AG10803 (cell line): ENCODE results near the gene CASKIN1.
"Not testable (repeated sequence)": the region's sequence is repeated elsewhere in the genome, so short reads cannot be mapped to it uniquely, and the experiment has no call there.

Experiments used
- DNase-seq: peaks from one replicate; pipeline ENCODE4 v3.0.0; 2010; ENCODE audit warnings: low read depth
- H3K4me3 ChIP-seq: 2 replicates; pipeline ENCODE4 v1.5.1; 2011; ENCODE audit warnings: mild to moderate bottlenecking, low read length, control low read depth
- TF ChIP-seq, protein P1 (sequence below): conservative IDR thresholded peaks from 2 replicates; pipeline ENCODE4 v1.5.1; 2011; ENCODE audit warnings: mild to moderate bottlenecking, low read length, control low read depth, inconsistent platforms

The CASKIN1 gene

DNA sequence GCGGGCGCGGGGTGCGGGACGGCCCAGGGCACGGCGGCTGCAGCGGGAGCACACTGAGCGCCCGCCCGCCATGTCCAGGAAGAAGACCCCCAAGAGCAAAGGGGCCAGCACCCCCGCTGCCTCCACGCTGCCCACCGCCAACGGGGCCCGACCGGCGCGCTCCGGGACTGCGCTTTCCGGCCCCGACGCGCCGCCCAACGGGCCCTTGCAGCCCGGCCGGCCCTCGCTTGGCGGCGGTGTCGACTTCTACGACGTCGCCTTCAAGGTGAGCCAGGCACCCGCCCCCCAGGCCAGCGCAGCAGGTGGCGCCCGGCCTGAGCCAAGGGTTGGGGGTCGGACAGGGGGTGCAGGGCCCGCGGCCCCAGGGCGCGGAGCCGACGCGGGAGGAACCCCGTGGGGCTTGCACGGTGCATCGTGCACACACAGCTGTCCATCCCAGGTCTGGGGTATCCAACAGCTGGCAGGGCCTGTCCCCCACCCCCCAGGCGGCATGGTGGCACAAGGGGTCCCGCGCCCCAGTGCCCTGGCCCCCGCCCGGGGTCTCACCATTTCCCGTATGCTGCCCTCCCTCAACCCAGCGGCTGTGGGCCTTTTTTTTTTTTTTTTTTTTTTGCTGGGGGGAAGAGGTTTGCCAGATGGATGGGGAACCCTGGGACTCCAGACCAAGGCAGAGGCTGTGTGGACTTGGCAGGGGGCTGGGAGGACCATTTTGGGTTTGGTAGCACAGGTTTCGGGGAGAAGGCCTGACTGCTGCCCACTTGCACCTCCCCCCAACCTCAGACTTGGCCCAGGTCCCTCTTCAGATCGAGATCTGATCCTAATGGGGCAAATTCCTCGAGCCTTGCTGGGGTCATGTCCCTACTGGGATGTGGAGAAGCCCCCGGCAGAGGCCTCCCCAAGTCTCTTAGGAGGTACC is 47.4 kb downstream of the CASKIN1 start:
- TF ChIP-seq, protein P1, sequence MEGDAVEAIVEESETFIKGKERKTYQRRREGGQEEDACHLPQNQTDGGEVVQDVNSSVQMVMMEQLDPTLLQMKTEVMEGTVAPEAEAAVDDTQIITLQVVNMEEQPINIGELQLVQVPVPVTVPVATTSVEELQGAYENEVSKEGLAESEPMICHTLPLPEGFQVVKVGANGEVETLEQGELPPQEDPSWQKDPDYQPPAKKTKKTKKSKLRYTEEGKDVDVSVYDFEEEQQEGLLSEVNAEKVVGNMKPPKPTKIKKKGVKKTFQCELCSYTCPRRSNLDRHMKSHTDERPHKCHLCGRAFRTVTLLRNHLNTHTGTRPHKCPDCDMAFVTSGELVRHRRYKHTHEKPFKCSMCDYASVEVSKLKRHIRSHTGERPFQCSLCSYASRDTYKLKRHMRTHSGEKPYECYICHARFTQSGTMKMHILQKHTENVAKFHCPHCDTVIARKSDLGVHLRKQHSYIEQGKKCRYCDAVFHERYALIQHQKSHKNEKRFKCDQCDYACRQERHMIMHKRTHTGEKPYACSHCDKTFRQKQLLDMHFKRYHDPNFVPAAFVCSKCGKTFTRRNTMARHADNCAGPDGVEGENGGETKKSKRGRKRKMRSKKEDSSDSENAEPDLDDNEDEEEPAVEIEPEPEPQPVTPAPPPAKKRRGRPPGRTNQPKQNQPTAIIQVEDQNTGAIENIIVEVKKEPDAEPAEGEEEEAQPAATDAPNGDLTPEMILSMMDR = no peak
- no peak for DNase-seq
- peak overlapping the region; percentile 37 for H3K4me3 ChIP-seq

DNA sequence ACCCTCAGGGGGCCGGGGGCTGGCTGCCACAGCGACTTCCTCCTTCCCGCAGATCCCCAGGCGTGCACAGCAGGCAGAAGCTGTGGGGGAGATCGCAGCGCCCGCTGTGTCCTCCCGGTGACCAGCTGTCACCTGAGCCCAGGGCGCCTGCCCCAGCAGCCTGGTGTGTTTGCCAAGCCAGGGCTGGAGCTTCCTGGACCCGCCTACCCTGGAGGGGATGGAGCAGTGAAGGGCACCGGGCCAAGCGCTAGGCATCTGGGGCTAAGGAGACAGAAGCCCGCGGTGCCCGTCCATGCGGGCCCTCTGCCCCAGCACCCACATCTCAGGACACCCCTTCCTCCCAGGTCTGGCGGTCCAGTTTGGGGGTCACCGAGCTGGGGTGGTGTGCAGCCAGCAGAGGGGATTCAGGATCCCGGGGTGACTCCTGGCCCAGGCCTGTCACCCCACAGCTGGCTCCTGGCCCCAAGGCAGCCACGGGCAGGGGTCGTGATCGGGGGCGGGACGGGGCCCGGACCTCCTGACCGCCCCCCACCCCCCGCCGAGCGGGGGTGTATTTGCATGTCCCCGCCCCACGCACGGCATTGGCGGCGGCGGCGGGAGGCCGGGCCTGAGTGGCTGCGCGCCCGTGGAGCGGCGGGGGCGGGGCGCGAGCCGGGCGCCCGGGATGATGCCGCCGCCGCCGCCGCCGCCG is 48.3 kb downstream of the CASKIN1 start, which contains the start of gene RAB26:
RAB26 (plus strand) TSS at position 645 of the 691 bp plus-strand sequence. CDS start 159 bp downstream, outside the sequence.
- TF ChIP-seq, protein P1 = no peak
- H3K4me3 ChIP-seq = peak within 1 kb of the TSS; percentile 37
- DNase-seq = no peak

DNA sequence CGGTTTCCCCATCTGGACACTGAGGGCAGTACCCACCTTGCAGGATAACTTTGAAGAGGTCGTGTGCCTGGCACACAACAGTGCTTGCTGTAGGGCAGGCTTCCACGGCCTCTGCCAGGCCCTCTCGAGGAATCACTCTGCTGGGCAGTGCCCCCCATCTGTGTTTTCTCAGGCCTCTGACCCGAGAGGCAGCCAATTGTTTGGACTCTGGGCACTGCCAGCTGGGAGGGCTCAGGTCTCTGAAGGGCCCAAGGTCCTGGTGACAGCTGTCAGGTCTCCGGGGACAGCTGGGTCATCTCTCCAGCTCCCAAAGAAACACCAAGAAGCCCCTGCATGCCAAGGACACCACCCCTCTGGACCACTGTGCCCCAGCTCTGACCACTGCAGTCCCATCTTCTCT is 49.0 kb downstream of the CASKIN1 start:
- no peak overlapping the region for H3K4me3 ChIP-seq
- TF ChIP-seq, protein P1 = no peak
- DNase-seq = no peak

DNA sequence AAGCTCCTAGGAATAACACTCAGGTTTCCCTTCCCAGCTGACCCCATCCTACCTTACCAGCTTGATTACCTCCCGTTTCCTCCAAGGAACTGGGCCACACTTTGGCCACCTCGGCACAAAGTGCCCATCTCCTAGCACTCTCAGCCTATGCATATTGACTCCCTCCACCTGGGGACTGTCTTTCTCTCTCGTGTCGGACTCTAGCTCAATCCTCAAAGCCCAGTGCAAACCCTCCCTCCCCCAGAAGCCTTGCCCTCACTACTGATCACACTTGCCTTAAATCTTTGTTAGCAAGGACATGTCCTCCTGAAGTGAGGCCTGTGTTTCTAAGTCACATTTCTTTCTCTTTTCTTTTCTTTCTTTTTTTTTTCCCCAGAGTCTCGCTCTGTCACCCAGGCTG is 50.6 kb downstream of the CASKIN1 start:
- H3K4me3 ChIP-seq = no peak overlapping the region
- TF ChIP-seq, protein P1 = no peak
- no peak for DNase-seq

DNA sequence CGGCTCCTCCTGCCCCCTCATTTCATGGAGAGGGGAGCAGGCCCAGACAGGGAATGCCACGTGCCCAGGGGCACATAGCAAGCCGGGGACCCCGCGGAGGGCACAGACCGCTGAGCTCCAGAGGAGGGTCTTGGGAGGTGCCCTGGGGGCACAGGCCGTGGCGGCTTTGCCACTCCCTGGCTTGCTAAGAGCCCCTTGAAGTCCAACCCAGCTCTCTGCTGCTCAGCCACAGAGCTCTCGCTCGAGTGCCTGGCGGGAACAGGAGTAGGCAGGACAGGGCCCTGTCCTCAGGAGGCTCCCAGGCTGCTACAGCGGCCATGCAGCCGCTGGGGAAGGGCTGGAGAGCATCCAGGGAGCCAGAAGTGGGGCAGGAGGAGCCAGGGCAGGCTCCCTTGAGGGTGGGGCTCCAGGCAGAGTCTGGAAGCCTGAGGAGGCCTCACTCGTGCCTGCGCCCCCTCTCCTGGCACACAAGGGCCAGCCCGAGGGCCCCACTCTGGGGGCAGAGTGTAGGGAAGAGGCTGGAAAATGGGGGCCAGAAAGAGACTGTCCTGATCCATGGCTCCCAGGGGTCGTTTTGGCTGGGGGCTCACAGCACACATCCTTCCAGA is 52.4 kb downstream of the CASKIN1 start:
- no peak for DNase-seq
- TF ChIP-seq, protein P1 = no peak
- H3K4me3 ChIP-seq = no peak overlapping the region

DNA sequence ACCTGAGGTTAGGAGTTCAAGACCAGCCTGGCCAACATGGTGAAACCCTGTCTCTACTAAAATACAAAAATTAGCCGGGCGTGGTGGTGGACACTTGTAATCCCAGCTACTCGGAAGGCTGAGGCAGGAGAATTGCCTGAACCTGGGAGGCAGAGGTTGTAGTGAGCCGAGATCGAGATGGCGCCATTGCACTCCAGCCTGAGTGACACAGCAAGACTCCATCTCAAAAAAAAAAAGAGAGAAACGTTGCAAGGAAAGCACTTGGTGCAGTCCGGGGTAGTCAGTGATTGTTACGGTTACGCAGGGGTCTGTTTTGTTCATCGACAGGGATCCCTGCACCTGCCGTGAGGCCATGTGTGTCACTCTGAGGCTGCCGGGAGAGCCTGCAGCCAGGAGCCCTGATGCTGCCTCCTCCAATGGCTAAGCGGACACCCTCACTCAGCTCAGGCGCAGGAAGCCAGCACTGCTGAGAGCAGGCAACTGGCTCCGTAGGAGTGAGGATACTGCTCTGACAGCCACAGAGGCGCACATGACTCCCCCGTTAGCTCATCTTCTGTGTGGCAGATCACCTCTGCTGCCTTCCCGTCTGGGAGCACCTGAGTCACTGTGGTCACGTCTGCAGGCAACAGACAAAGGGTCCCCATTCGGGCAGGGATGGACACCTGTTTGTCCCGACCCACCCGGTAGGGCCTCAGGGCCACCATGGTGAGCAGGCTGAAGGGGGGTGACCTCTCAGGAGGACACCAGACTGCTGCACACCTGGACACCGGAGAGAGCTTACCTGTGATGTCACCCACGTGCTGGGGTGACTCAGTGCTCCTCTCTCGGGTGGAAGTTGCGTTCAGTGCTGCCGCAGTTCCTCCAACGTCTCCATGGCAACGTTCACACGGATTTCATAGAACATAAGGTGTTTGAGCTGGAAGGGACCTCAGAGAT is 53.2 kb downstream of the CASKIN1 start:
- TF ChIP-seq, protein P1 = no peak
- H3K4me3 ChIP-seq = no peak overlapping the region
- DNase-seq = no peak

DNA sequence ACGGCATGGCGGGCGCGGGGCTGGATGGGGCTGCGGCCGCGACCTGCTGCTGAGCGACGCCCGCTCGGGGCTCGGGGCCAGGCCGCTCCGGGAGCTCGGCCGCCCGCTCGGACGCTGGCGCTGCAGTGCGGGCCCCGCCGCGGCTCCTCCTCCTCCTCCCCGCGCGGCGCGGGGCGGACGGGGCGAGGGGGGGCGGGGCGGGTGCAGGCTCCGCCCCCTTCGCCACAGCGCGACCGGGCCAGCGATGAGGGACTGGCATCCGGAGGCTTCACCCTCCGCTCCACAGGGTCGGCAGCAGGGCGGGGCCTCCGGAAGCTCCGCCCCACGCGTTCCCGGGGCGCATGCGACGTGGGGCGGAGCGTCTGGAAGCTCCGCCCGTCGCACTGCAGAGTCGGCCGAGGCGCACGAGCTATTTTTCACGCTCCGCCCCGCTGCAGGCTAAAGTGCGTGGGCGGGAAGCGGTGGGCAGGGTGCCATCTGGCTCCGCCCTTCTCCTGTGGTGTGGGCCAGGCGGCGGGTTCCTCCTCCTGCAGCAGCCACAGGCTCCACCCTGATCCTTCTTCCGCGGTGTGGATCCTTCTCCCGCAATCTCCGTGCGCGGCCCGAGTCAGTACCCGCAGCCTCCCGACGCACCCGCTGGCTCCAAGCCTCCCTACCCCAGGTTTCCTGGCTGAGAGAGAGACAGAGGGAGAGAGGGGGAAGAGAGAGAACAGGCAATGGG is 60.5 kb downstream of the CASKIN1 start, which contains the start of gene PKD1:
PKD1 (minus strand) TSS at position 129 of the 721 bp plus-strand sequence. CDS start 209 bp downstream, outside the sequence.
- DNase-seq = peak; percentile 94
- peak within 1 kb of the TSS; percentile 61 for H3K4me3 ChIP-seq

DNA sequence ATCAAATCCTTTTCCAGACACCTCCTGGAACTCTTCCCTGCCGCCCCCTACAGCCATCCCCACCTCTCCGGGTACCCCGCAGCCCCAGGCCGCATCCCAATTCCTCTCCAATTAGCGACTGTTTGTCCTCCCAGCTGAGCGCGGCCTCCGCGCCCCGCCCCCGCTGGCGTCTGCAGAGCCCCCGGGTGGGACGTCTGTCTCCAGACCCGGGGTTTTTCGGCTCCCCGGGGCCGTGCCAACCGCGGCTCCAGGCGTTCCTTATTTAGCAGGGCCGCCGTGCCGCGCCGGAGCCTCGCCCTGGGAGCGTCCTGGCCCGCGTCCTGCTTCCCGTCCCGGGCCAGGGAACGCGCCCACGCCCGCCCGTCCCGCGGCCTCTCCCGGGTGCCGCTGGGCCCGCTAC is 61.3 kb downstream of the CASKIN1 start:
- not testable (repeated sequence) for DNase-seq
- H3K4me3 ChIP-seq = peak overlapping the region; percentile 61

DNA sequence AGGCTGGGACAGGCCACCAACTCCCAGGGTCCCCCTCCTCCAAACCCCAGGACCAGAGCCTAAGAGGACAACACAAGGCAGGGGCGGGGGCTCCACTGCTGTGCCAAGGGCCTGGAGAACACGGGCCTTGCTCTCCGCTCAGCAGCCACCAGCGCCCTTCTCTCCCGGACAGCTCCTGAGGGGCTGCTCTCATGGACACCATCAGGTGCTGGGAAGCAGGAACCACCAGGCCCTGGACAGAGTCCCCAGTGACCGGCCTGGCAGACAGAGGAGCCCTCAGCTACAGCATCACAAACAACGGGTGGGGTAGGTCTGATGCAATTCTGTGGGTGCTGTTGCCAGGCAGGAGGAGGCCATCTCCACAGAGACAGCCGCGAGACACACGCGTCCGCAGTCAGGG is 62.6 kb downstream of the CASKIN1 start:
- peak overlapping the region; percentile 56 for H3K4me3 ChIP-seq
- not testable (repeated sequence) for DNase-seq
